Measurements from ENCODE around the gene C6orf120. TPM values are rescaled to one million over a fixed set of nuclear protein-coding genes. Genes with fewer than 3 reads are reported as not detected.

C6orf120 gene
- total RNA-seq, 1 experiment from 2014 or later: 31.5 TPM

DNA sequence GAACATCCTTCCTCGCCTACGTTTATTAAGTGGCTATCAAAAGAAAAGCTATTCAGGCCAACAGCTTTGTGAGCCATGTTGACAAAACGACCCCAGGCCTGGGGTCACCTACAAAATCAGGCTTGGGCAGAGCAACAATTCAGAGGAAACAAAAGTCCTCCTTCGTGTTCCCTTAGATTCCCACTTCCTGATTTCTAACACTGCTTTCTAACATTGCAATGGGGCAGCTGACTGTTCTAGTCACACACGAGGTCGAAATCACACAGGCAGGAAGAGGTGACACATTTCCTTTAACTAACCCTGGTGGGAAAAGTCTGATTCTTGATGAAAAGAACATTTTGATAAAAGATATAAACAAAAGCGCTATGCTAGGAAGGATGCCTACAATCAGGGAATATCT lies 32.0 kb upstream of the C6orf120 start:
- Histone ChIP-seq H3K36me3 (ENCODE audit: control insufficient read depth, insufficient read depth, low read length) (peaks cover 22% of the 10 kb centered on the region), H3K27me3 (ENCODE audit: control insufficient read depth, insufficient read depth, low read length) (no peaks in the 10 kb centered on the region), H3K4me3 (ENCODE audit: low read depth in 2 of 2, low read length in 2 of 2) (no peak overlapping the region), H3K4me1 (ENCODE audit: control insufficient read depth, insufficient read depth, low read length) (no peaks in the 10 kb centered on the region), H3K27ac (ENCODE audit: low read length) (no peak overlapping the region), H3K9me3 (ENCODE audit: control insufficient read depth, insufficient read depth, low read depth, low read length) (no peaks in the 10 kb centered on the region)
- in situ Hi-C loops (cut with HindIII; ENCODE audit: low pct_unique_long_range_greater_than_20kb, low sequenced_read_pairs): no loop called here
- TF ChIP-seq POLR2AphosphoS5 (IDR thresholded peaks at IDR 0.05; ENCODE audit: low read depth, low read length): no peak
- no peak for TF ChIP-seq TCF7L2 (IDR thresholded peaks at IDR 0.05; ENCODE audit: low read depth, low read length)
- TF ChIP-seq SIN3A (IDR thresholded peaks at IDR 0.05; ENCODE audit: borderline replicate concordance, insufficient read depth, low read depth, low read length): no peak
- TF ChIP-seq, protein P1, sequence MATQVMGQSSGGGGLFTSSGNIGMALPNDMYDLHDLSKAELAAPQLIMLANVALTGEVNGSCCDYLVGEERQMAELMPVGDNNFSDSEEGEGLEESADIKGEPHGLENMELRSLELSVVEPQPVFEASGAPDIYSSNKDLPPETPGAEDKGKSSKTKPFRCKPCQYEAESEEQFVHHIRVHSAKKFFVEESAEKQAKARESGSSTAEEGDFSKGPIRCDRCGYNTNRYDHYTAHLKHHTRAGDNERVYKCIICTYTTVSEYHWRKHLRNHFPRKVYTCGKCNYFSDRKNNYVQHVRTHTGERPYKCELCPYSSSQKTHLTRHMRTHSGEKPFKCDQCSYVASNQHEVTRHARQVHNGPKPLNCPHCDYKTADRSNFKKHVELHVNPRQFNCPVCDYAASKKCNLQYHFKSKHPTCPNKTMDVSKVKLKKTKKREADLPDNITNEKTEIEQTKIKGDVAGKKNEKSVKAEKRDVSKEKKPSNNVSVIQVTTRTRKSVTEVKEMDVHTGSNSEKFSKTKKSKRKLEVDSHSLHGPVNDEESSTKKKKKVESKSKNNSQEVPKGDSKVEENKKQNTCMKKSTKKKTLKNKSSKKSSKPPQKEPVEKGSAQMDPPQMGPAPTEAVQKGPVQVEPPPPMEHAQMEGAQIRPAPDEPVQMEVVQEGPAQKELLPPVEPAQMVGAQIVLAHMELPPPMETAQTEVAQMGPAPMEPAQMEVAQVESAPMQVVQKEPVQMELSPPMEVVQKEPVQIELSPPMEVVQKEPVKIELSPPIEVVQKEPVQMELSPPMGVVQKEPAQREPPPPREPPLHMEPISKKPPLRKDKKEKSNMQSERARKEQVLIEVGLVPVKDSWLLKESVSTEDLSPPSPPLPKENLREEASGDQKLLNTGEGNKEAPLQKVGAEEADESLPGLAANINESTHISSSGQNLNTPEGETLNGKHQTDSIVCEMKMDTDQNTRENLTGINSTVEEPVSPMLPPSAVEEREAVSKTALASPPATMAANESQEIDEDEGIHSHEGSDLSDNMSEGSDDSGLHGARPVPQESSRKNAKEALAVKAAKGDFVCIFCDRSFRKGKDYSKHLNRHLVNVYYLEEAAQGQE (IDR thresholded peaks at IDR 0.05; ENCODE audit: insufficient read depth in 1 of 2, low read depth in 2 of 2, low read length in 1 of 2): no peak
- no peak for TF ChIP-seq CTCF (IDR thresholded peaks at IDR 0.05)
- ATAC-seq: no peak
- ChIA-PET POLR2A (no interaction called here), CTCF (interaction anchor here (0.6 kb wide), 2 partner anchors 277 to 938 kb away, joined by 3 to 5 read pairs; no protein-coding TSS in a partner anchor)
- intact Hi-C loops (cut with micrococcal nuclease; ENCODE audit: unreplicated experiment): no loop called here
- no TSS peak for BruUV-seq (replicated peaks)
- no peak for DNase-seq (ENCODE audit: low read depth, low spot score)

DNA sequence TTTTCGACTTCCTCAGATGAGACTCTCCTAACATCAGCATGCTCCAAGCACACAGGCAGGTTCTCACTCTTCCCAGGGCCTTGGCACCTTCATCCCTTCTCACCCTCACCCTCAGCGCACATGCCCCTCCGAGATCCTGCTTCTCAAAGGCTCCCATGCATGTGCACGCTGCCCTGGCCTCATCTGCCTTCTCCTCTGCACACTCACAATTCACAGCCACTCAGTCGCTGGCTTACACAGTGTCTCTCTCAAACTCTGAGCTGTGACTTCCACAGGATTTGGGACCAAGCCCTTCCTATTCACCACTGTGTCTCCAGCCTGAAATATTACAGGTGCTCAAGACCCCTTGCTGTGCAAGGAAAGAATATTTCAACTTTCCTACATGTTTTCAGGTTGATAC lies 30.4 kb upstream of the C6orf120 start:
- ChIA-PET CTCF (no interaction called here), POLR2A (no interaction called here)
- TF ChIP-seq, protein P1 (IDR thresholded peaks at IDR 0.05; ENCODE audit: insufficient read depth in 1 of 2, low read depth in 2 of 2, low read length in 1 of 2): no peak
- no peak for TF ChIP-seq SIN3A (IDR thresholded peaks at IDR 0.05; ENCODE audit: borderline replicate concordance, insufficient read depth, low read depth, low read length)
- no peak for TF ChIP-seq TCF7L2 (IDR thresholded peaks at IDR 0.05; ENCODE audit: low read depth, low read length)
- TF ChIP-seq CTCF (IDR thresholded peaks at IDR 0.05): no peak
- TF ChIP-seq POLR2AphosphoS5 (IDR thresholded peaks at IDR 0.05; ENCODE audit: low read depth, low read length): no peak
- in situ Hi-C loops (cut with HindIII; ENCODE audit: low pct_unique_long_range_greater_than_20kb, low sequenced_read_pairs) (no loop called here), intact Hi-C loops (cut with micrococcal nuclease; ENCODE audit: unreplicated experiment) (no loop called here)
- Histone ChIP-seq H3K27me3 (ENCODE audit: control insufficient read depth, insufficient read depth, low read length) (no peaks in the 10 kb centered on the region), H3K4me3 (ENCODE audit: low read depth in 2 of 2, low read length in 2 of 2) (no peak overlapping the region), H3K4me1 (ENCODE audit: control insufficient read depth, insufficient read depth, low read length) (no peaks in the 10 kb centered on the region), H3K36me3 (ENCODE audit: control insufficient read depth, insufficient read depth, low read length) (peaks cover 17% of the 10 kb centered on the region), H3K9me3 (ENCODE audit: control insufficient read depth, insufficient read depth, low read depth, low read length) (no peaks in the 10 kb centered on the region), H3K27ac (ENCODE audit: low read length) (no peak overlapping the region)
- BruUV-seq (replicated peaks): no TSS peak
- ATAC-seq (no peak), DNase-seq (ENCODE audit: low read depth, low spot score) (no peak)

Measured in Panc1 (cell line).